Activated naive CD8-positive, alpha-beta T cell (primary cell): ENCODE data around the gene PELI1.
"Not testable (repeated sequence)": the region's sequence is repeated elsewhere in the genome, so short reads cannot be mapped to it uniquely, and the experiment has no call there.

Source experiments
- H3K27ac Mint-ChIP-seq: one replicate; pipeline ENCODE4 v1.8.0; 2021; ENCODE audit warnings: mixed read lengths
- H3K27me3 Mint-ChIP-seq: one replicate; pipeline ENCODE4 v1.8.0; 2021; ENCODE audit warnings: mixed read lengths
- H3K36me3 Mint-ChIP-seq: one replicate; pipeline ENCODE4 v1.8.0; 2021; ENCODE audit warnings: mixed read lengths
- H3K4me1 Mint-ChIP-seq: one replicate; pipeline ENCODE4 v1.8.0; 2021; ENCODE audit warnings: low read depth, mixed read lengths
- H3K4me3 Mint-ChIP-seq: one replicate; pipeline ENCODE4 v1.8.0; 2021; ENCODE audit warnings: mild to moderate bottlenecking, mixed read lengths
- H3K9me3 Mint-ChIP-seq: one replicate; pipeline ENCODE4 v1.8.0; 2021; ENCODE audit warnings: low read depth, mixed read lengths

Gene PELI1

DNA sequence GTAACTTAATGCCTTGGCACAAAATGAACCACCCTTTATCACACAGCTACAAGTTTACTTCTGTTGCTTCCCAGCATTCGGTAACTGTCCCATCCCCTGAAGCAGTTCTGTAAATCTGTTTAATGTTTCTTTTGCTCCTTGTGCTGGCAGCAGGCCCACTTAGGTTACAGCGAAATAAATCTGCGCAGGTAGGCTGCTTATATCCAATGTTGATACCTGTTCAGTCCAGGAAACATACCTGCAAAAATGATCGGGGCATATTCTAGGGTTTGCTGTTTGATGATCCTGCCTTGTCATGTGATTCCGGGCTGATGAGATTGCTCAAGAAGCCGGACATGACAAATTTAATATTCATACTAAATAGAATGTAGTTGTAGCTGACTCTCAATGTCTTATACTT lies 23.3 kb downstream of the PELI1 start:
- Mint-ChIP-seq H3K27ac (peak overlapping the region; percentile 34), H3K36me3 (peaks cover 7% of the 10 kb centered on the region), H3K4me3 (no peak overlapping the region), H3K4me1 (peaks cover 64% of the 10 kb centered on the region), H3K9me3 (no peaks in the 10 kb centered on the region), H3K27me3 (no peaks in the 10 kb centered on the region)

DNA sequence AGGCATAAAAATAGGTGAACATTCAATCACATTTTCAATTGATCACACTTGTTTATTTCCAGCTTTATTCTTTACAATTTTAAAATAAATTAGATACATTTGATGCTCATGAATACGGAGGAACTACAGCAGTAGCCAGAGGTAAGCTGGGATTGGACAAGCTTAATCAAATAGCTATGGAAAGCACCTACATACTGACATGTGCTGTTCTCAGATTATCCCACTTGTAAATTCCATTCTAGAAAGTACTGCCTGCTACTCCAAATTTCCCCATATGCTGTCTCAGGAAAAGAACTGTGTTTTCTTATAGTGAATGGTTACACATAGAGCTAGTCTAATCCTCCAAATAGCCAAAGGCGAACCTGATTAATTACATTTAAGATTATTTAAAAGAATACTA lies 24.2 kb downstream of the PELI1 start:
- Mint-ChIP-seq H3K27ac (no peak overlapping the region), H3K36me3 (peaks cover 7% of the 10 kb centered on the region), H3K4me1 (peaks cover 69% of the 10 kb centered on the region), H3K9me3 (no peaks in the 10 kb centered on the region), H3K4me3 (no peak overlapping the region), H3K27me3 (no peaks in the 10 kb centered on the region)

- Mint-ChIP-seq H3K4me1 (peaks cover 71% of the 10 kb centered on the region), H3K4me3 (no peak overlapping the region), H3K27ac (peak overlapping the region; percentile 28), H3K36me3 (peaks cover 4% of the 10 kb centered on the region), H3K9me3 (no peaks in the 10 kb centered on the region), H3K27me3 (no peaks in the 10 kb centered on the region)
Measured at GRCh38 chr2:64119369-64119768, 24.9 kb downstream of the PELI1 start.

- Mint-ChIP-seq H3K36me3 (peaks cover 4% of the 10 kb centered on the region), H3K9me3 (no peaks in the 10 kb centered on the region), H3K27ac (peak overlapping the region; percentile 95), H3K4me3 (peak overlapping the region; percentile 34), H3K27me3 (no peaks in the 10 kb centered on the region), H3K4me1 (peaks cover 79% of the 10 kb centered on the region)
Measured at GRCh38 chr2:64115808-64116598, 28.2 kb downstream of the PELI1 start.

DNA sequence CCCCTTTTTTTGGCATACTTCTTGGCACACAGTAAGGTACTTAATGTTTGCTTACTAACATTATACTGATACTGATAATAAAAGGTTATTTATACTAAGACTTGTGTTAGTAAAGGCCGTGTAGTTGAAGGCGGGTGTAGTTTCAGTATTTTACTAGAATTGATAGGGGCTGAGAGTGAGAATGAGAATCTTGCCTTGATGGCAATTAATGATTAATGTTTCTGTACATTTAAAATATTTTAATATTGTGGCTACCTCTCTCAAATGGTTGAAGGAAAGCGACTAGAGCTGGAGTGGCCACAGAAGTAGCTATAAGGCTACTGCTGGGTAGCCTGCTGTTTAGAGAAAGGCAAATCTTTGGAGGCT lies 29.3 kb downstream of the PELI1 start:
- no peaks in the 10 kb centered on the region for H3K9me3 Mint-ChIP-seq
- peak overlapping the region; percentile 95 for H3K27ac Mint-ChIP-seq
- peak overlapping the region; percentile 71 for H3K4me3 Mint-ChIP-seq
- H3K27me3 Mint-ChIP-seq = no peaks in the 10 kb centered on the region
- peaks cover 4% of the 10 kb centered on the region for H3K36me3 Mint-ChIP-seq
- H3K4me1 Mint-ChIP-seq = peaks cover 82% of the 10 kb centered on the region

DNA sequence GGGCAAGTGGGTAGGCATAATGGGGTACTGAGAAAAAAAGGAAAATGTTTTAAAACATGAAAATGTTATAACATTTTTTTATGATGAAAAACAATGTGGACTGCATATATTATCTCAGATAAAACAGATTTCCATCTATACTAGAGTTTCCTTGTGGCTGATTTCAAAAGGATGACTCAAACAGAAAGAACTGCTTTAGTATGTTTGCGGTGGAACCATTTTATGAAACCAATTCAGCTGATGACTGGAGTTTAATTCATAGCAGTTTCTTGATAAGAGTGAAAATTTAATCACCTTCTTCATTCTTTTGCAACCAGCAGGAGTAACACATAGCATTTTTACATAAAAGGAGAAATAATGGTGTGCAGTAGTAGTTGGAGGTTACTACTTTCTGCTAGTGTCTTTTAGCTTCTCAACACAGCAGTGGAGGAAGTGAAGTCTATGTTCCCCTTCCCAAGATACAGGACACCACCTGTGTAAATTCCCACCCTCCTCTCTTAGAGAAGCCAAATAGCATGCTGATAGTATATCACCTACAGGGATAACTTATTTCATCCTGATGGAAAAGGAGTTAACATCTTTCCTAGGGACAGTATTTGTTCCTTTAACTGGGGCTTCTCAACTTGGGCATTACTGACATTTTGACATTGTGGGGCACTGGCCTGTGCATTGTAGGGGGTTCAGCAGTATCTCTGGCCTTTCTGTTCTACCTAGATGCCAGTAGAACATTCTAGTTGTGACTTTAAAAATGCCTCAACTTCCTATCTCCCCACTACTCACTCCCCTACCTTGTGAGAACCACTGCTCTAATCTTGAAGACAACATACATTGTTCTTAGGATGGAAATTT lies 29.9 kb downstream of the PELI1 start:
- peaks cover 81% of the 10 kb centered on the region for H3K4me1 Mint-ChIP-seq
- no peaks in the 10 kb centered on the region for H3K9me3 Mint-ChIP-seq
- peaks cover 7% of the 10 kb centered on the region for H3K36me3 Mint-ChIP-seq

GRCh38 chr2:64112016-64112415 lies 32.2 kb downstream of the PELI1 start:
- H3K36me3 Mint-ChIP-seq = peaks cover 11% of the 10 kb centered on the region

More for the DNA sequence above, 29.9 kb downstream of the PELI1 start:
- Mint-ChIP-seq H3K4me3 (peak overlapping the region; percentile 71), H3K27me3 (no peaks in the 10 kb centered on the region), H3K27ac (peak overlapping the region; percentile 95)

DNA sequence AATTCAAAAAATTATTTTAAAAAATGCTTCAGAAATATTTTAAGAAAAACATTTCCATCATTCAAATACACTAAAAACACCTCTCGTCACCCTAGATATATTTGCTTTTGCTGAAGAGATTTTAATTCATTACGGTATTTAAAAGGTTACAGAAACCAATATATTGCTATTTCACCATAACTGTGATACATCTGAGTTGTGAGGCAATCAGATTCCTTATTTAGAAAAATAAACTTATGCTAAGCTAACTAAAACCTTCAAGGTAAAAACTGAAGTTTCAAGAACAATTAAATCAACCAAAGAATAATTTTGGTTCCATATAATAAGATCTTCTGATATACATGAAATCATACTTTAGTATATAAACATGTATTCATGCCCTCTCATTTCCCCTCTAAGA lies 32.8 kb downstream of the PELI1 start:
- Mint-ChIP-seq H3K27me3 (no peaks in the 10 kb centered on the region), H3K9me3 (no peaks in the 10 kb centered on the region), H3K27ac (peak overlapping the region; percentile 78), H3K36me3 (peaks cover 14% of the 10 kb centered on the region), H3K4me1 (peaks cover 89% of the 10 kb centered on the region), H3K4me3 (no peak overlapping the region)

More at GRCh38 chr2:64112016-64112415, 32.2 kb downstream of the PELI1 start:
- Mint-ChIP-seq H3K9me3 (no peaks in the 10 kb centered on the region), H3K4me3 (no peak overlapping the region), H3K27ac (no peak overlapping the region), H3K27me3 (no peaks in the 10 kb centered on the region), H3K4me1 (peaks cover 91% of the 10 kb centered on the region)

DNA sequence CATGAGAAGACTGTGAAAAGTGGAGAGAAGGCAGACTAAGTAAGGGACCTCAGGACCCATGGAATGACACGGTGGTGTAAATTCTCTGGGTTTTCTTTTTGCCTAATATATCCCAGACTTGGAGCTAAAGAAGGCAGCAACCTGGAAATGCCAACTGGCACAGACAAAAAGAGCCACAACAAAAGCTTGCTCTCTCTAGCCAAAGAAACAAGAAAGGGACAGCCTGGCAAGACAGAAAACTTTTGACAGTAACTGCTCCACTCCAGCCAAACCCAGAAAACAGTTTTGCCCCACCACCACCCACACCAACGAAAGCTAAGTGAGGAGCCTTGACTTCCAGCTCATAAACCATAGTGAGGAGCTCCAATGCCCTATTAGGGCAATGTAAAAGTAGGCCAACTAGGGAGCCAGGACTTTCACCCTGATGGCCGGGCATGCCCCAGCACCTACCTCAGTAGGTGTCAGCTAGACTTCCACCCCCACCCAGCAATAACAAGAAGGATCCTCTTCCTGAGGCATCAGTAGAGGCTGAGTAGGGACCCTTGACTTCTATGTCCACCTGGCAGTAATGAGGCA lies 35.5 kb downstream of the PELI1 start:
- no peak overlapping the region for H3K4me3 Mint-ChIP-seq
- H3K27ac Mint-ChIP-seq = peak overlapping the region; percentile 81
- H3K36me3 Mint-ChIP-seq = peaks cover 24% of the 10 kb centered on the region
- no peaks in the 10 kb centered on the region for H3K9me3 Mint-ChIP-seq
- H3K4me1 Mint-ChIP-seq = peaks cover 81% of the 10 kb centered on the region
- no peaks in the 10 kb centered on the region for H3K27me3 Mint-ChIP-seq

DNA sequence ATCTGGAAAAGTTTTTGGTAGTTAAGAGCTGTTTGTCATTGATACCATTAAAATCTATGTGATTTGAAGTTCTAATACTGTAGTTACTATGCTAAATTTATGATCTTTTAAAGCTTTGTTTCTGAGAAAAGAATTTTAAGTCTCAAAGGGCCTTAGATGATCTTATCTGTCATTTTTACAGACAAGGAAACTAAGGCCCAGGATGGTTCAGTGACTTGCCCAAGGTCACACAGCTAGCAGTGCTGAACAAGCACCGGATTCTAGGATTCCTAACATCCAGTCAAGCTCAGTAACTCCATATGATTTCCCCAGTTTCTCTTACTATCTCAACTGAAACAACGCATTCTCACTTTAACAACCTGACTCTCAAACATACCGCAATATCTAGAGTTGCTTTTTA lies 37.7 kb downstream of the PELI1 start:
- Mint-ChIP-seq H3K9me3 (no peaks in the 10 kb centered on the region), H3K27ac (peak overlapping the region; percentile 79), H3K4me1 (peaks cover 83% of the 10 kb centered on the region), H3K4me3 (no peak overlapping the region), H3K27me3 (no peaks in the 10 kb centered on the region), H3K36me3 (peaks cover 31% of the 10 kb centered on the region)

DNA sequence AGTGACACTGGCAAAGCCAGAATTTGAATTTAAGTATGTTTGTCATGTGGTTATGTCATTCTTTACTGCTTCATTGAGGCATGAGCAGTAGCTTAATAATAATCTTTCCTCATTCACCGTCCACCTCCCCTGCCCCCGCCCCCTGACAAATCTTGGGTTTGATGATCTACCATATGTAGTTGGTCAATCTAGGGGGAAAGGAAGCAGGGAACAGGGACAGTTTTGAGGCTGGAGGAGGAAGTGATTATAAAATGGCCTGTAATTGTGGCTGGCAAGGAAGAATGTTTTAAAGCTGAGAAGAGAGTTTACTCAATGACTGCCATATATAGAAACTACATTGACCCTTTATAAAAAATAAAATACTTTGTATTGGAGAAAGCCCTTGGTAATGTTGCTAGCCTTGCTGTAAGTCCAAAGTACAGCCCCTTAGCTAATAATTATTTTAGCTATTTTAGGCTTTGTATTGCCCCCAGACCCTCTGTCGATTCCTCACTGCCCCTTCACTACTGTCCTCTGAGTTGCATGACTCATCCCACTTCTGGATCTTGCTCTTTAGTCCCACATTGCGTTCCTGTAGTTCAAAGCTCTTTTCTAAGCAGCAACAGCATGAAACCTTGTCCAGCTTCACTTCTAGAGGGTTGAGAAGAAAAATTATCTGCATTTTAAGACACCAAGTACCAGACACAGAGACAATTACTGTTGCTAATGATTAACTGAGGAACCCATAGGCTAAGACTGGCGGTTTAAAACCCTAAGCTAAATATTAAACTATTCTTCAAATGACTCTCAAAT lies 38.4 kb downstream of the PELI1 start:
- Mint-ChIP-seq H3K4me1 (peaks cover 83% of the 10 kb centered on the region), H3K27ac (peak overlapping the region; percentile 67), H3K27me3 (no peaks in the 10 kb centered on the region), H3K36me3 (peaks cover 29% of the 10 kb centered on the region), H3K4me3 (no peak overlapping the region), H3K9me3 (no peaks in the 10 kb centered on the region)

DNA sequence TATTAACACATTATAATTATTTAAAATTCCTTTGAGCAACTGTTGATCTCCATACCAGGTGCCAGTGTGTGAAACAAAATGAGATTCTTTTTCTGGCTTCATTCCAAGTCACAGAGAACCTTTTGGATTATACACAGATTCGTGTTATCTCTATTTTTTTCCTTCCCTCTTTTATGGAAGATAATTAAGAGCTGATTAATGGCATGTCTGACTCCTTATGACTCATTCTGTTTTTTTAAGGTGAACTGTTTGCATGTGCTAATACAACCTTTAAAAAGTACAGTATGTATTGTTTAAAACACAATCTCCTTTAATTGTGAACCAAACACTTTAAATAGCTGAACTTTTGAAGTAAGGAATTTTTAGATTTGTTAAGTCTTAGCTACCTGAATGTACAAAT lies 39.3 kb downstream of the PELI1 start:
- Mint-ChIP-seq H3K4me1 (peaks cover 82% of the 10 kb centered on the region), H3K9me3 (no peaks in the 10 kb centered on the region), H3K36me3 (peaks cover 28% of the 10 kb centered on the region), H3K27me3 (no peaks in the 10 kb centered on the region), H3K27ac (peak overlapping the region; percentile 67), H3K4me3 (no peak overlapping the region)

- Mint-ChIP-seq H3K36me3 (peaks cover 40% of the 10 kb centered on the region), H3K27ac (peak overlapping the region; percentile 87), H3K4me3 (peak overlapping the region; percentile 30), H3K4me1 (peaks cover 74% of the 10 kb centered on the region)
- H3K27me3 Mint-ChIP-seq, H3K9me3 Mint-ChIP-seq: not testable (repeated sequence)
Measured at GRCh38 chr2:64102736-64103135, 41.5 kb downstream of the PELI1 start.

GRCh38 chr2:64101141-64101591 lies 43.1 kb downstream of the PELI1 start:
- H3K4me3 Mint-ChIP-seq = peak overlapping the region; percentile 75
- peaks cover under 1% of the 10 kb centered on the region for H3K9me3 Mint-ChIP-seq
- peaks cover 42% of the 10 kb centered on the region for H3K36me3 Mint-ChIP-seq
- H3K27me3 Mint-ChIP-seq = no peaks in the 10 kb centered on the region
- peaks cover 68% of the 10 kb centered on the region for H3K4me1 Mint-ChIP-seq
- H3K27ac Mint-ChIP-seq = peak overlapping the region; percentile 97
